SK-N-SH (cell line): ENCODE results near the gene NTHL1. TPM values are rescaled to one million over a fixed set of nuclear protein-coding genes. Genes with fewer than 3 reads are reported as not detected.

ENCODE experiments used
- CTCF ChIA-PET: fragments of 300-600, 350-600 bp; formaldehyde crosslinking; extraction: SDS; loops from one replicate; lab custom pipeline; 2021; lab: Yijun Ruan, JAX
- POLR2A ChIA-PET: fragments of 350-600 bp; sonication (Branson Sonifier 250); formaldehyde crosslinking; extraction: SDS; loops from one replicate; lab custom pipeline; 2020; ENCODE audit warnings: antibody characterized with exemption, inconsistent platforms; lab: Yijun Ruan, JAX
- DNase-seq: peaks from one replicate; pipeline ENCODE4 v3.0.0; 2012
- H2AFZ ChIP-seq: fragments of 200-600 bp; sonication (generic); 2 replicates; pipeline ENCODE4 v1.8.1; 2016; ENCODE audit warnings: antibody characterized with exemption, mild to moderate bottlenecking, low read depth
- H3F3A ChIP-seq: fragments of 200-600 bp; sonication (generic); replicated peaks from 2 replicates; pipeline ENCODE3; 2016; ENCODE audit warnings: antibody characterized with exemption, mild to moderate bottlenecking; ENCODE audit not compliant: insufficient read depth
- H3K27ac ChIP-seq, 2 experiments: fragments of 200-500 bp in 1 of 2; fragments of 200-600 bp in 1 of 2; sonication (Bioruptor generic) in 1 of 2; sonication (generic), shearing (Covaris generic) in 1 of 2; 2 replicates each; pipeline versions ENCODE4 v1.5.1 to v1.6.1; 2014 to 2016; ENCODE audit warnings: low read depth in 2 of 2, inconsistent platforms in 1 of 2, low read length in 1 of 2, mild to moderate bottlenecking in 1 of 2, mixed read lengths in 1 of 2
- H3K27me3 ChIP-seq: fragments of 200-600 bp; sonication (generic), shearing (Covaris generic); 2 replicates; pipeline ENCODE4 v1.6.1; 2016; ENCODE audit warnings: mixed run types; ENCODE audit not compliant: insufficient read depth
- H3K36me3 ChIP-seq, 2 experiments: fragments of 200-500 bp in 1 of 2; fragments of 200-600 bp in 1 of 2; sonication (Bioruptor generic) in 1 of 2; sonication (generic) in 1 of 2; replicated peaks in 1 of 2; 2 replicates each; pipeline versions ENCODE3 to v1.5.1; 2014 to 2016; ENCODE audit warnings: low read length in 1 of 2, mild to moderate bottlenecking in 1 of 2; ENCODE audit not compliant: insufficient read depth in 2 of 2, control insufficient read depth in 1 of 2
- H3K4me1 ChIP-seq, 2 experiments: fragments of 200-500 bp in 1 of 2; fragments of 200-600 bp in 1 of 2; sonication (Bioruptor generic) in 1 of 2; sonication (generic), shearing (Covaris generic) in 1 of 2; 2 replicates each; pipeline versions ENCODE4 v1.5.1 to v1.6.1; 2014 to 2016; ENCODE audit warnings: low read depth in 1 of 2, low read length in 1 of 2, mixed run types in 1 of 2; ENCODE audit not compliant: insufficient read depth in 2 of 2, control insufficient read depth in 1 of 2
- H3K4me2 ChIP-seq: fragments of 200-600 bp; sonication (generic), shearing (Covaris generic); 2 replicates; pipeline ENCODE4 v1.6.1; 2017; ENCODE audit warnings: mixed run types
- H3K4me3 ChIP-seq, 2 experiments: fragments of 200-500 bp in 1 of 2; fragments of 200-600 bp in 1 of 2; sonication (Bioruptor generic) in 1 of 2; sonication (generic), shearing (Covaris generic) in 1 of 2; 2 replicates each; pipeline versions ENCODE4 v1.5.1 to v1.8.1; 2014 to 2016; ENCODE audit warnings: low read depth in 2 of 2, inconsistent platforms in 1 of 2, low read length in 1 of 2, mild to moderate bottlenecking in 1 of 2, mixed read lengths in 1 of 2, moderate library complexity in 1 of 2
- H3K79me2 ChIP-seq: fragments of 200-600 bp; sonication (generic); 2 replicates; pipeline ENCODE4 v1.8.1; 2017; ENCODE audit warnings: mild to moderate bottlenecking; ENCODE audit not compliant: insufficient read depth
- H3K9ac ChIP-seq: fragments of 200-600 bp; sonication (generic); 2 replicates; pipeline ENCODE4 v1.6.1; 2017; ENCODE audit warnings: mixed run types
- H3K9me2 ChIP-seq: fragments of 200-600 bp; sonication (generic); 2 replicates; pipeline ENCODE4 v1.6.1; 2017; ENCODE audit warnings: mixed run types
- H3K9me3 ChIP-seq: fragments of 200-600 bp; sonication (generic); 2 replicates; pipeline ENCODE4 v1.6.1; 2017; ENCODE audit warnings: mixed run types, mild to moderate bottlenecking, moderate library complexity
- H4K20me1 ChIP-seq: fragments of 200-600 bp; sonication (generic); 2 replicates; pipeline ENCODE4 v1.6.1; 2017; ENCODE audit warnings: mild to moderate bottlenecking, mixed run types; ENCODE audit not compliant: insufficient read depth
- CHD2 ChIP-seq: fragments of 150-350 bp; IDR thresholded peaks from 2 replicates; pipeline ENCODE4 v1.6.1; 2018; ENCODE audit warnings: low read length; ENCODE audit not compliant: partially characterized antibody
- ELF1 ChIP-seq: IDR thresholded peaks from 2 replicates; pipeline ENCODE4 v1.4.0; 2012
- EP300 ChIP-seq, 2 experiments: IDR thresholded peaks; 2 replicates each; pipeline versions ENCODE4 v1.4.0 to v1.6.1; 2012; ENCODE audit warnings: borderline replicate concordance in 1 of 2, low read depth in 1 of 2, low read length in 1 of 2
- EZH2phosphoT487 ChIP-seq: fragments of 200-600 bp; sonication (generic); IDR thresholded peaks from 2 replicates; pipeline ENCODE4 v1.6.1; 2017; ENCODE audit warnings: low read depth, mixed run types, mild to moderate bottlenecking, antibody characterized with exemption, moderate library complexity, borderline replicate concordance
- FOSL2 ChIP-seq: IDR thresholded peaks from 2 replicates; pipeline ENCODE4 v1.4.0; 2012; ENCODE audit warnings: low read depth, mild to moderate bottlenecking, moderate library complexity, borderline replicate concordance
- FOXJ3 ChIP-seq: sonication (generic); formaldehyde crosslinking; IDR thresholded peaks from 2 replicates; pipeline ENCODE4 v1.5.1; 2020; ENCODE audit warnings: mild to moderate bottlenecking, missing genetic modification reagents
- GABPA ChIP-seq: IDR thresholded peaks from 2 replicates; pipeline ENCODE4 v1.4.0; 2012; ENCODE audit warnings: low read depth, mild to moderate bottlenecking
- JUND ChIP-seq: IDR thresholded peaks from 2 replicates; pipeline ENCODE4 v1.4.0; 2012
- MEF2A ChIP-seq: IDR thresholded peaks from 2 replicates; pipeline ENCODE4 v1.4.0; 2012; ENCODE audit warnings: low read depth, borderline replicate concordance
- NRF1 ChIP-seq: IDR thresholded peaks from 2 replicates; pipeline ENCODE4 v1.6.1; 2012; ENCODE audit warnings: low read depth, mild to moderate bottlenecking, low read length
- RFX5 ChIP-seq: IDR thresholded peaks from 2 replicates; pipeline ENCODE4 v1.6.1; 2012; ENCODE audit warnings: mild to moderate bottlenecking, improper control_type of control experiment, low read length
- RXRA ChIP-seq: IDR thresholded peaks from 2 replicates; pipeline ENCODE4 v1.4.0; 2012; ENCODE audit warnings: low read depth, mild to moderate bottlenecking, borderline replicate concordance
- SIN3A ChIP-seq: IDR thresholded peaks from 2 replicates; pipeline ENCODE4 v1.6.1; 2012; ENCODE audit warnings: low read depth, mild to moderate bottlenecking, low read length, moderate library complexity, borderline replicate concordance
- SMC3 ChIP-seq: IDR thresholded peaks from 2 replicates; pipeline ENCODE4 v1.6.1; 2012; ENCODE audit warnings: low read depth, low read length, improper control_type of control experiment
- TAF1 ChIP-seq: IDR thresholded peaks from 2 replicates; pipeline ENCODE4 v1.6.1; 2012; ENCODE audit warnings: low read depth, mild to moderate bottlenecking, low read length, moderate library complexity, borderline replicate concordance
- YY1 ChIP-seq: IDR thresholded peaks from 2 replicates; pipeline ENCODE4 v1.4.0; 2012; ENCODE audit warnings: low read depth, mild to moderate bottlenecking
- WGBS: methylation state at CpG from one replicate; pipeline ENCODE4 v1.1.6; 2017; ENCODE audit warnings: low lambda C conversion rate; 5-methylcytosine and 5-hydroxymethylcytosine counted together
- polyA plus RNA-seq, 3 experiments: library from polyadenylated mRNA; depleted of rRNA; stranded (reverse); fragments of >200 nt; gene quantifications; 2 replicates each; pipeline ENCODE4 v1.2.3, GENCODE V29; 2012
- TF ChIP-seq, protein P1 (sequence below): fragments of 150-350 bp; IDR thresholded peaks from 2 replicates; pipeline ENCODE4 v1.6.1; 2017; ENCODE audit warnings: antibody characterized with exemption, low read length, low read depth, borderline replicate concordance
- TF ChIP-seq, protein P2 (sequence below): IDR thresholded peaks from 2 replicates; pipeline ENCODE4; 2012
- TF ChIP-seq, protein P3 (sequence below): fragments of 200-600 bp; sonication (generic); IDR thresholded peaks from 2 replicates; pipeline ENCODE4 v1.6.1; 2017; ENCODE audit warnings: antibody characterized with exemption, mild to moderate bottlenecking, moderate library complexity

NTHL1 gene
- polyA plus RNA-seq, 1 of the 3 experiments (the other 2 are of a cell fraction): 77.3 TPM

DNA sequence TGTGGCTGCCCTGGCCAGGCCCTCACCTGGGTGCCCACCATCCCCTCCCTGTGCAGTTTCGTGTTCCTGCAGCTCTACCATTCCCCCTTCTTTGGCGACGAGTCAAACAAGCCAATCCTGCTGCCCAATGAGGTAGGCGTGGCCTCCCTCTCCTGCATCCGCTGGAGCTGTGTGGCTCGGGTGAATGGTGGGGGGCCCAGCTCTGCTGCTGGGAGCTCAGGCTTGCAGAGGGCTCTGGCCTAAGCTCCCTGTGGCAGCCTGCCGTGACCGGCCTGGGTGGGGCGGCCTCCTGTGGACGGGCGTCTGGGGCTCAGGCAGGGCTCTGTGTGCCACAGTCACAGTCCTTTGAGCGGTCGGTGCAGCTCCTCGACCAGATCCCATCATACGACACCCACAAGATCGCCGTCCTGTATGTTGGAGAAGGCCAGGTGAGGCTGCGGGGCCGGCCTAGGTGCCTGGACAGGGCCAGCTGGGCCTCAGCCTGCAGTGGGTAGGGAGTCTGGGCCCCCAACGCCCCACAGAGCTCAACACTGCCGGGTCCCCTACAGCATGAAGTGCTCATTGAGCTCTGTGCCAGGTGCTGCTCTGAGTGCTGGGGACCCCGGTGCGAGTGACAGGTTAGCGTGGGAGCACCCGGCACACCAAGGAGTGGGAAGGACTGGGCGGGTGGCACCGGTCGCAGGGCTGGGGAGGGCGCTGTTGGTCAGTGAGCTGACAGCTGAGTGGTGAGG lies 37.4 kb upstream of the NTHL1 start:
- H3K4me3 ChIP-seq: no peak overlapping the region
- ChIA-PET POLR2A (interaction anchor here (0.7 to 1.0 kb wide), 2 partner anchors 55 to 70 kb away, joined by 3 read pairs; partner anchors contain the start of gene TRAF7), CTCF (interaction anchor here (0.9 to 2.1 kb wide), 3 partner anchors 56 to 81 kb away, joined by 3 to 7 read pairs (median 4); no protein-coding TSS in a partner anchor)
- H3K27me3 ChIP-seq: no peaks in the 10 kb centered on the region
- no peak overlapping the region for H2AFZ ChIP-seq
- H3K27ac ChIP-seq: no peak overlapping the region; a peak in 1 of 4 replicates
- H4K20me1 ChIP-seq: peaks cover 7% of the 10 kb centered on the region; the same call in 1 of the 2 replicates
- no peak for TF ChIP-seq EZH2phosphoT487
- TF ChIP-seq RXRA: no peak
- no peak for TF ChIP-seq FOSL2
- no peak for TF ChIP-seq CHD2
- no peak for TF ChIP-seq MEF2A
- TF ChIP-seq EP300 (IDR thresholded peaks at IDR 0.05; ENCODE audit: borderline replicate concordance in 1 of 2, low read depth in 1 of 2, low read length in 1 of 2): no peak
- no peak for TF ChIP-seq RFX5
- no peak for TF ChIP-seq NRF1
- TF ChIP-seq YY1: no peak
- TF ChIP-seq, protein P1, sequence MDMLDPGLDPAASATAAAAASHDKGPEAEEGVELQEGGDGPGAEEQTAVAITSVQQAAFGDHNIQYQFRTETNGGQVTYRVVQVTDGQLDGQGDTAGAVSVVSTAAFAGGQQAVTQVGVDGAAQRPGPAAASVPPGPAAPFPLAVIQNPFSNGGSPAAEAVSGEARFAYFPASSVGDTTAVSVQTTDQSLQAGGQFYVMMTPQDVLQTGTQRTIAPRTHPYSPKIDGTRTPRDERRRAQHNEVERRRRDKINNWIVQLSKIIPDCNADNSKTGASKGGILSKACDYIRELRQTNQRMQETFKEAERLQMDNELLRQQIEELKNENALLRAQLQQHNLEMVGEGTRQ: no peak
- TF ChIP-seq FOXJ3 (CRISPR knock-in tag): no peak
- TF ChIP-seq ELF1: no peak
- no peak for TF ChIP-seq JUND
- TF ChIP-seq, protein P2, sequence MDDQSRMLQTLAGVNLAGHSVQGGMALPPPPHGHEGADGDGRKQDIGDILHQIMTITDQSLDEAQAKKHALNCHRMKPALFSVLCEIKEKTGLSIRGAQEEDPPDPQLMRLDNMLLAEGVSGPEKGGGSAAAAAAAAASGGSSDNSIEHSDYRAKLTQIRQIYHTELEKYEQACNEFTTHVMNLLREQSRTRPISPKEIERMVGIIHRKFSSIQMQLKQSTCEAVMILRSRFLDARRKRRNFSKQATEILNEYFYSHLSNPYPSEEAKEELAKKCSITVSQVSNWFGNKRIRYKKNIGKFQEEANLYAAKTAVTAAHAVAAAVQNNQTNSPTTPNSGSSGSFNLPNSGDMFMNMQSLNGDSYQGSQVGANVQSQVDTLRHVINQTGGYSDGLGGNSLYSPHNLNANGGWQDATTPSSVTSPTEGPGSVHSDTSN: no peak
- TF ChIP-seq, protein P3, sequence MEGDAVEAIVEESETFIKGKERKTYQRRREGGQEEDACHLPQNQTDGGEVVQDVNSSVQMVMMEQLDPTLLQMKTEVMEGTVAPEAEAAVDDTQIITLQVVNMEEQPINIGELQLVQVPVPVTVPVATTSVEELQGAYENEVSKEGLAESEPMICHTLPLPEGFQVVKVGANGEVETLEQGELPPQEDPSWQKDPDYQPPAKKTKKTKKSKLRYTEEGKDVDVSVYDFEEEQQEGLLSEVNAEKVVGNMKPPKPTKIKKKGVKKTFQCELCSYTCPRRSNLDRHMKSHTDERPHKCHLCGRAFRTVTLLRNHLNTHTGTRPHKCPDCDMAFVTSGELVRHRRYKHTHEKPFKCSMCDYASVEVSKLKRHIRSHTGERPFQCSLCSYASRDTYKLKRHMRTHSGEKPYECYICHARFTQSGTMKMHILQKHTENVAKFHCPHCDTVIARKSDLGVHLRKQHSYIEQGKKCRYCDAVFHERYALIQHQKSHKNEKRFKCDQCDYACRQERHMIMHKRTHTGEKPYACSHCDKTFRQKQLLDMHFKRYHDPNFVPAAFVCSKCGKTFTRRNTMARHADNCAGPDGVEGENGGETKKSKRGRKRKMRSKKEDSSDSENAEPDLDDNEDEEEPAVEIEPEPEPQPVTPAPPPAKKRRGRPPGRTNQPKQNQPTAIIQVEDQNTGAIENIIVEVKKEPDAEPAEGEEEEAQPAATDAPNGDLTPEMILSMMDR: no peak
- no peak for TF ChIP-seq GABPA
- no peak for TF ChIP-seq SMC3
- no peak for TF ChIP-seq TAF1
- no peak for TF ChIP-seq SIN3A
- H3K9me3 ChIP-seq: no peaks in the 10 kb centered on the region
- H3K9ac ChIP-seq: no peak overlapping the region
- H3K9me2 ChIP-seq: no peaks in the 10 kb centered on the region
- DNase-seq: no peak
- H3K4me1 ChIP-seq: no peaks in the 10 kb centered on the region; a peak in 1 of 4 replicates
- H3K36me3 ChIP-seq: peaks cover 0 to 93% of the 10 kb centered on the region in 2 experiments
- H3F3A ChIP-seq: peaks cover 10% of the 10 kb centered on the region
- H3K79me2 ChIP-seq: no peaks in the 10 kb centered on the region
- 89% methylated on average over 20 of the region's 29 CpGs for WGBS
- no peak overlapping the region for H3K4me2 ChIP-seq
